IMR-90 (cell line): ENCODE results near the gene ZBTB46. TPM values are rescaled to one million over a fixed set of nuclear protein-coding genes. Genes with fewer than 3 reads are reported as not detected.

Source experiments
- ATAC-seq: fragments of 200-7000 bp; cut with Tn5 transposase; 2 replicates; pipeline ENCODE4 v1.9.1; 2020; ENCODE audit warnings: low read depth, mild to moderate bottlenecking, moderate library complexity
- BruUV-seq: library from RNA; stranded (reverse); fragments of 400-500 nt; replicated peaks from 2 replicates; lab custom pipeline; 2021; lab: Mats Ljungman, UMichigan
- CTCF ChIA-PET: fragments of 300-600 bp; formaldehyde crosslinking; extraction: SDS; loops from one replicate; lab custom pipeline; 2021; ENCODE audit warnings: antibody characterized with exemption; lab: Yijun Ruan, JAX
- POLR2A ChIA-PET: fragments of 300-600 bp; sonication (Branson Sonifier 250); formaldehyde crosslinking; loops from one replicate; lab custom pipeline; 2022; ENCODE audit warnings: antibody characterized with exemption; ENCODE audit not compliant: unreplicated experiment; lab: Charles Lee
- DNase-seq: peaks from one replicate; pipeline ENCODE4 v3.0.0; 2013
- H2AFZ ChIP-seq: replicated peaks from 2 replicates; pipeline ENCODE3; 2013; ENCODE audit warnings: low read length, mild to moderate bottlenecking; ENCODE audit not compliant: poor library complexity
- H2AK5ac ChIP-seq: 2 replicates; pipeline ENCODE4 v1.6.1; 2013; ENCODE audit warnings: low read depth, low read length, inconsistent platforms
- H2AK9ac ChIP-seq: replicated peaks from 2 replicates; pipeline ENCODE3; 2013; ENCODE audit warnings: mild to moderate bottlenecking, low read depth, low read length, moderate library complexity; ENCODE audit not compliant: poor library complexity
- H2BK120ac ChIP-seq: 2 replicates; pipeline ENCODE4 v1.6.1; 2013; ENCODE audit warnings: low read depth, low read length, inconsistent platforms
- H2BK15ac ChIP-seq: 3 replicates; pipeline ENCODE4 v1.6.1; 2013; ENCODE audit warnings: low read depth, low read length, inconsistent platforms
- H2BK20ac ChIP-seq: 2 replicates; pipeline ENCODE4 v1.6.1; 2013; ENCODE audit warnings: low read depth, mild to moderate bottlenecking, inconsistent platforms, low read length, moderate library complexity
- H2BK5ac ChIP-seq: 2 replicates; pipeline ENCODE4 v1.6.1; 2013; ENCODE audit warnings: mild to moderate bottlenecking, low read depth, low read length, inconsistent platforms; ENCODE audit not compliant: poor library complexity, severe bottlenecking
- H3K14ac ChIP-seq: replicated peaks from 2 replicates; pipeline ENCODE4 v1.6.1; 2013; ENCODE audit warnings: low read depth, low read length, inconsistent platforms
- H3K18ac ChIP-seq: 2 replicates; pipeline ENCODE4 v1.6.1; 2013; ENCODE audit warnings: low read depth, low read length, control low read depth
- H3K23ac ChIP-seq: 2 replicates; pipeline ENCODE4 v1.6.1; 2013; ENCODE audit warnings: low read depth, low read length, inconsistent platforms
- H3K27ac ChIP-seq: 2 replicates; pipeline ENCODE4 v1.5.1; 2013; ENCODE audit warnings: mild to moderate bottlenecking, control low read depth, low read length; ENCODE audit not compliant: insufficient read depth
- H3K27me3 ChIP-seq: 2 replicates; pipeline ENCODE4 v1.6.1; 2013; ENCODE audit warnings: low read length; ENCODE audit not compliant: control insufficient read depth, insufficient read depth
- H3K36me3 ChIP-seq: 2 replicates; pipeline ENCODE4 v1.6.1; 2013; ENCODE audit warnings: low read length, mixed read lengths; ENCODE audit not compliant: control insufficient read depth, insufficient read depth
- H3K4ac ChIP-seq: 2 replicates; pipeline ENCODE4 v1.6.1; 2013; ENCODE audit warnings: low read depth, low read length, inconsistent platforms
- H3K4me1 ChIP-seq: 2 replicates; pipeline ENCODE4 v1.6.1; 2013; ENCODE audit warnings: low read length, mixed read lengths; ENCODE audit not compliant: control insufficient read depth, insufficient read depth
- H3K4me2 ChIP-seq: 2 replicates; pipeline ENCODE4 v1.6.1; 2013; ENCODE audit warnings: low read depth, mild to moderate bottlenecking, control low read depth, low read length, moderate library complexity
- H3K4me3 ChIP-seq: 2 replicates; pipeline ENCODE4 v1.5.1; 2013; ENCODE audit warnings: low read depth, mild to moderate bottlenecking, control low read depth, low read length, moderate library complexity; ENCODE audit not compliant: insufficient read depth
- H3K56ac ChIP-seq: 2 replicates; pipeline ENCODE4 v1.6.1; 2013; ENCODE audit warnings: low read length, inconsistent platforms; ENCODE audit not compliant: insufficient read depth; ENCODE audit errors: extremely low read depth
- H3K79me1 ChIP-seq, 2 experiments: 2 replicates each; pipeline ENCODE4 v1.6.1; 2013; ENCODE audit warnings: low read length in 2 of 2, inconsistent platforms in 1 of 2, low read depth in 1 of 2
- H3K9ac ChIP-seq: 2 replicates; pipeline ENCODE4 v1.6.1; 2013; ENCODE audit warnings: low read depth, low read length, control low read depth
- H3K9me1 ChIP-seq: 2 replicates; pipeline ENCODE4 v1.6.1; 2013; ENCODE audit warnings: low read length, inconsistent platforms; ENCODE audit not compliant: insufficient read depth
- H3K9me3 ChIP-seq: 2 replicates; pipeline ENCODE4 v1.6.1; 2013; ENCODE audit warnings: low read length; ENCODE audit not compliant: control insufficient read depth, insufficient read depth
- H4K20me1 ChIP-seq: 2 replicates; pipeline ENCODE4 v1.6.1; 2013; ENCODE audit warnings: low read length, inconsistent platforms; ENCODE audit not compliant: insufficient read depth
- H4K5ac ChIP-seq: 2 replicates; pipeline ENCODE4 v1.6.1; 2013; ENCODE audit warnings: mild to moderate bottlenecking, low read depth, low read length, control low read depth
- H4K8ac ChIP-seq, 2 experiments: 2 replicates each; pipeline ENCODE4 v1.6.1; 2013; ENCODE audit warnings: low read depth in 2 of 2, low read length in 2 of 2, control low read depth in 1 of 2, inconsistent platforms in 1 of 2
- H4K91ac ChIP-seq: 2 replicates; pipeline ENCODE4 v1.6.1; 2013; ENCODE audit warnings: low read depth, low read length, inconsistent platforms; ENCODE audit not compliant: insufficient read depth
- BHLHE40 ChIP-seq: fragments of 150-350 bp; IDR thresholded peaks from 2 replicates; pipeline ENCODE4 v1.6.1; 2016; ENCODE audit warnings: mild to moderate bottlenecking, low read depth, low read length
- CEBPB ChIP-seq: IDR thresholded peaks from 2 replicates; pipeline ENCODE4 v1.6.1; 2012; ENCODE audit warnings: low read depth, low read length, improper control_type of control experiment
- CHD1 ChIP-seq: IDR thresholded peaks from 2 replicates; pipeline ENCODE4 v1.6.1; 2012; ENCODE audit warnings: low read depth, low read length, improper control_type of control experiment
- FOS ChIP-seq: fragments of 150-350 bp; IDR thresholded peaks from 2 replicates; pipeline ENCODE4 v1.6.1; 2016; ENCODE audit warnings: low read depth, low read length
- MAFK ChIP-seq: IDR thresholded peaks from 2 replicates; pipeline ENCODE4 v1.6.1; 2012; ENCODE audit warnings: low read depth, low read length, improper control_type of control experiment
- MXI1 ChIP-seq: IDR thresholded peaks from 2 replicates; pipeline ENCODE4 v1.6.1; 2012; ENCODE audit warnings: low read depth, mild to moderate bottlenecking, low read length, moderate library complexity, borderline replicate concordance
- POLR2A ChIP-seq: IDR thresholded peaks from 2 replicates; pipeline ENCODE4 v1.6.1; 2012; ENCODE audit warnings: mild to moderate bottlenecking, low read depth, low read length
- RFX5 ChIP-seq: IDR thresholded peaks from 2 replicates; pipeline ENCODE4 v1.8.0; 2012; ENCODE audit warnings: low read depth, mild to moderate bottlenecking, low read length, moderate library complexity
- SMC3 ChIP-seq: fragments of 150-350 bp; IDR thresholded peaks from 2 replicates; pipeline ENCODE4 v1.6.1; 2016; ENCODE audit warnings: low read depth, mild to moderate bottlenecking, antibody characterized with exemption, low read length, moderate library complexity
- WGBS, 2 experiments: methylation state at CpG; one replicate each; pipeline versions ENCODE4 v1.1.5 to v1.1.7; 2013; ENCODE audit warnings: missing lambda C conversion rate in 2 of 2; ENCODE audit not compliant: insufficient read length in 1 of 2; ENCODE audit errors: extremely low coverage in 2 of 2; 5-methylcytosine and 5-hydroxymethylcytosine counted together
- dilution Hi-C: fragments of 300-500 bp; cut with HindIII; formaldehyde crosslinking; loops from one replicate; pipeline ENCODE4 v1.14.3; 2018; ENCODE audit warnings: low sequenced_read_pairs; ENCODE audit not compliant: unreplicated experiment
- in situ Hi-C: fragments of 300-500 bp; cut with MboI; formaldehyde crosslinking; loops from 3 replicates; pipeline ENCODE4 v1.14.3; 2019; ENCODE audit warnings: low sequenced_read_pairs, inconsistent platforms, mixed read lengths
- intact Hi-C: fragments of 100-400 bp; cut with micrococcal nuclease; formaldehyde crosslinking; loops from 2 replicates; pipeline ENCODE4 v1.10.0; 2022
- polyA plus RNA-seq, 3 experiments: library from polyadenylated mRNA; depleted of rRNA; stranded (reverse); fragments of >200 nt; gene quantifications; 2 replicates each; pipeline ENCODE4 v1.2.3, GENCODE V29; 2012; ENCODE audit warnings: low replicate concordance in 1 of 3
- total RNA-seq: library from RNA; depleted of rRNA; stranded (reverse); fragments of >200 nt; gene quantifications from 2 replicates; pipeline ENCODE4 v1.2.3, GENCODE V29; 2012
- TF ChIP-seq, protein P1 (sequence below): conservative IDR thresholded peaks from 2 replicates; pipeline ENCODE4 v1.5.1; 2012; ENCODE audit warnings: mild to moderate bottlenecking, low read depth, low read length, improper control_type of control experiment
- TF ChIP-seq, protein P2 (sequence below): fragments of 150-350 bp; IDR thresholded peaks from 2 replicates; pipeline ENCODE4 v1.6.1; 2016; ENCODE audit warnings: low read depth, mild to moderate bottlenecking, low read length, moderate library complexity, borderline replicate concordance
- TF ChIP-seq, protein P3 (sequence below): fragments of 150-350 bp; IDR thresholded peaks from 2 replicates; pipeline ENCODE4 v1.6.1; 2017; ENCODE audit warnings: mild to moderate bottlenecking, antibody characterized with exemption, low read length, low read depth

The ZBTB46 gene
- total and polyA plus RNA-seq, 2 of the 4 experiments (the other 2 are of a cell fraction): 4.2 to 14.9 TPM

- CTCF ChIA-PET: no interaction called here
- Histone ChIP-seq H3K36me3 (peaks cover 39% of the 10 kb centered on the region), H4K8ac (no peak overlapping the region), H3K4me2 (no peak overlapping the region), H3K56ac (no peak overlapping the region), H4K5ac (no peak overlapping the region), H3K18ac (no peak overlapping the region), H2BK120ac (no peak overlapping the region), H3K4me3 (no peak overlapping the region), H3K4ac (no peak overlapping the region), H3K23ac (no peak overlapping the region), H3K14ac (no peak overlapping the region), H3K9me1 (peaks cover 19% of the 10 kb centered on the region), H2BK15ac (no peak overlapping the region), H2AK9ac (no peak overlapping the region), H4K91ac (no peak overlapping the region), H3K9me3 (no peaks in the 10 kb centered on the region), H3K4me1 (peaks cover 2% of the 10 kb centered on the region; the same call in 1 of the 2 replicates), H3K27ac (no peak overlapping the region), H2AK5ac (no peak overlapping the region), H3K9ac (no peak overlapping the region), H2BK5ac (no peak overlapping the region), H2AFZ (no peak overlapping the region), H3K79me1 (peaks cover 21 to 60% of the 10 kb centered on the region in 2 experiments), H2BK20ac (no peak overlapping the region), H4K20me1 (peaks cover 44% of the 10 kb centered on the region), H3K27me3 (no peaks in the 10 kb centered on the region)
- 97% methylated on average over 4 of the region's 13 CpGs; no CpG with 5 or more reads in 1 of the 2 experiments for WGBS, 2 experiments
- TF ChIP-seq, protein P1, sequence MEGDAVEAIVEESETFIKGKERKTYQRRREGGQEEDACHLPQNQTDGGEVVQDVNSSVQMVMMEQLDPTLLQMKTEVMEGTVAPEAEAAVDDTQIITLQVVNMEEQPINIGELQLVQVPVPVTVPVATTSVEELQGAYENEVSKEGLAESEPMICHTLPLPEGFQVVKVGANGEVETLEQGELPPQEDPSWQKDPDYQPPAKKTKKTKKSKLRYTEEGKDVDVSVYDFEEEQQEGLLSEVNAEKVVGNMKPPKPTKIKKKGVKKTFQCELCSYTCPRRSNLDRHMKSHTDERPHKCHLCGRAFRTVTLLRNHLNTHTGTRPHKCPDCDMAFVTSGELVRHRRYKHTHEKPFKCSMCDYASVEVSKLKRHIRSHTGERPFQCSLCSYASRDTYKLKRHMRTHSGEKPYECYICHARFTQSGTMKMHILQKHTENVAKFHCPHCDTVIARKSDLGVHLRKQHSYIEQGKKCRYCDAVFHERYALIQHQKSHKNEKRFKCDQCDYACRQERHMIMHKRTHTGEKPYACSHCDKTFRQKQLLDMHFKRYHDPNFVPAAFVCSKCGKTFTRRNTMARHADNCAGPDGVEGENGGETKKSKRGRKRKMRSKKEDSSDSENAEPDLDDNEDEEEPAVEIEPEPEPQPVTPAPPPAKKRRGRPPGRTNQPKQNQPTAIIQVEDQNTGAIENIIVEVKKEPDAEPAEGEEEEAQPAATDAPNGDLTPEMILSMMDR: no peak
- TF ChIP-seq CEBPB (no peak), RFX5 (no peak), FOS (no peak), BHLHE40 (no peak), MAFK (no peak), CHD1 (no peak), SMC3 (no peak), MXI1 (no peak), POLR2A (no peak)
- TF ChIP-seq, protein P2, sequence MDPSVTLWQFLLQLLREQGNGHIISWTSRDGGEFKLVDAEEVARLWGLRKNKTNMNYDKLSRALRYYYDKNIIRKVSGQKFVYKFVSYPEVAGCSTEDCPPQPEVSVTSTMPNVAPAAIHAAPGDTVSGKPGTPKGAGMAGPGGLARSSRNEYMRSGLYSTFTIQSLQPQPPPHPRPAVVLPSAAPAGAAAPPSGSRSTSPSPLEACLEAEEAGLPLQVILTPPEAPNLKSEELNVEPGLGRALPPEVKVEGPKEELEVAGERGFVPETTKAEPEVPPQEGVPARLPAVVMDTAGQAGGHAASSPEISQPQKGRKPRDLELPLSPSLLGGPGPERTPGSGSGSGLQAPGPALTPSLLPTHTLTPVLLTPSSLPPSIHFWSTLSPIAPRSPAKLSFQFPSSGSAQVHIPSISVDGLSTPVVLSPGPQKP: no peak
- TF ChIP-seq, protein P3, sequence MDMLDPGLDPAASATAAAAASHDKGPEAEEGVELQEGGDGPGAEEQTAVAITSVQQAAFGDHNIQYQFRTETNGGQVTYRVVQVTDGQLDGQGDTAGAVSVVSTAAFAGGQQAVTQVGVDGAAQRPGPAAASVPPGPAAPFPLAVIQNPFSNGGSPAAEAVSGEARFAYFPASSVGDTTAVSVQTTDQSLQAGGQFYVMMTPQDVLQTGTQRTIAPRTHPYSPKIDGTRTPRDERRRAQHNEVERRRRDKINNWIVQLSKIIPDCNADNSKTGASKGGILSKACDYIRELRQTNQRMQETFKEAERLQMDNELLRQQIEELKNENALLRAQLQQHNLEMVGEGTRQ: no peak
- POLR2A ChIA-PET: no interaction called here
- in situ Hi-C loops (no loop called here), intact Hi-C loops (no loop called here), dilution Hi-C loops (no loop called here)
- DNase-seq (no peak), ATAC-seq (no peak)
- BruUV-seq: no TSS peak
These were observed 97.9 kb downstream of the ZBTB46 start for GRCh38 chr20:63733117-63733516.
